HS-5 (cell line): Measurements from ENCODE around the gene HSPA6.
A peak's percentile ranks its signal among the peaks of the same experiment; 100 is the strongest.
"Not testable (repeated sequence)": the region's sequence is repeated elsewhere in the genome, so short reads cannot be mapped to it uniquely, and the experiment has no call there.

Experiments
- DNase-seq: peaks from one replicate; pipeline ENCODE4 v3.0.0-alpha.2; 2012; ENCODE audit warnings: low read depth

The HSPA6 gene

DNA sequence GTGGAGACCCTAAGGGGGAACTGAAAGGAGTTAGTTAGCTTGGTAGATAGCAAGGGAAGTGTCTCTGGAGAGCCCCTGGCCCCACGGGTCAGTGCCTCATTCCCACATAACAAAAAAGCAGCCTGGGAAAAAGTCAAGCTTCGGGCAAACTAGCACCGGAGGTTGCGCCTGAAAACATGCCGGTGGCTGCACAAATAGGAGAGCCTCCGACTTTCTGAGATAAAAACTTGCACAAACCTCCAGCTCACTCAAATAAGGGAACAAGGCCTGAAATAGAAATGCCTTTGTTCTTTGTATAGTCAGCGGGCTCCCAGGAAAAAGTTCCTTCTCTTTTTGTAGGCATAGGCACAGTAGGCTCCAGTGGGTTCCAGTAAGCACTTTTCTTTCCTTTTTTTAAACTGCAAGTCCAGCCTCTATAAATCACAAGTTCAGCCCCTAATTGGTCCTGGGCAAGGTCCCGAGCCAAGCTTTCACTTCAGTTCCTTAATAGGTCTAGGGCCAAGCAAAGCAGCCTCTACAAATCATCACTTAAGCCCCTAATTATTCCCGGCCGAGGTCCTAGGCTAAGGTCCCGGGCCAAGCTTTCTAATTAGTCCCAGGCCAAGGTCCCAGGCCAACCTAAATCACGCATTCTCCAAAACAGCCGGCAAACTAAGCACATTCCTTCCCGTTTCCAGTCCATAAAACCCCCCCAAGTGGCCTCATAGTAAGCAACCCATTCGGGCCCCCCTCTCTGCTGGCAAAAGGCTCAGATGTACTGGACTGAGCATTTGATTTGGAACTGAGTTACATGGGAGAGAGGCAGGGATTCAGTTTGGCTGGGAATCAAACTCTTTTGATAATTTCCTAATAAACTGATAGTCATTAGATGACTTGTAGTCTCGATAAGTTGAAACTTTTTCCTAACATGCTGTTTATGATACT, 8.6 kb downstream of the HSPA6 start:
- DNase-seq: not testable (repeated sequence)

GRCh38 chr1:161537068-161537669, 12.8 kb downstream of the HSPA6 start:
- not testable (repeated sequence) for DNase-seq

GRCh38 chr1:161538925-161539479, 14.7 kb downstream of the HSPA6 start:
- not testable (repeated sequence) for DNase-seq

- peak; percentile 77 for DNase-seq
Observed at GRCh38 chr1:161539731-161540569, 15.6 kb downstream of the HSPA6 start.

GRCh38 chr1:161540570-161540960, 16.2 kb downstream of the HSPA6 start:
- DNase-seq: not testable (repeated sequence)

DNA sequence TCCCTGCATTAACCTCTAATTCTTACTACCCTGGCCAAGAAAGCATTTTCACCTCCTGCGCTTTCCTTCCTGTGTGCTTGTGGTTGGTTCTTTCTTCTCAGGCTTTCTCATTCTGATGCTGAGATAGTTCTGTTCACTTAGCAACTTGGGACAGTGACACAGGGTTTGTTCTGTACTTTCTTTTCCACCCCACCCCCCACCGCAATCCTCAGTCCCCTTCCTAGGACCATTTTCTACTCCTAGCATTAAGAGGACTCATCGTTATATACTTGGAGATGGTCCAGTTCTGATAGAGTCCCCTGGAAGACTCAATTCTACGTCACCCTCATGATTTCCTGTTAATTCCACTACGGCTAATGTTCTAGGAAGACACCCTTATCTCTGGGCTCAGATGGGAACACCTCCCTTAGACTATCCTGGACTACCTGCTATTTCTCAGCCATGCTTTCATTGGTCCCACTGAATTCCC, 17.8 kb downstream of the HSPA6 start:
- not testable (repeated sequence) for DNase-seq

- DNase-seq: not testable (repeated sequence)
Observed at GRCh38 chr1:161543125-161543524, 18.8 kb downstream of the HSPA6 start.

DNA sequence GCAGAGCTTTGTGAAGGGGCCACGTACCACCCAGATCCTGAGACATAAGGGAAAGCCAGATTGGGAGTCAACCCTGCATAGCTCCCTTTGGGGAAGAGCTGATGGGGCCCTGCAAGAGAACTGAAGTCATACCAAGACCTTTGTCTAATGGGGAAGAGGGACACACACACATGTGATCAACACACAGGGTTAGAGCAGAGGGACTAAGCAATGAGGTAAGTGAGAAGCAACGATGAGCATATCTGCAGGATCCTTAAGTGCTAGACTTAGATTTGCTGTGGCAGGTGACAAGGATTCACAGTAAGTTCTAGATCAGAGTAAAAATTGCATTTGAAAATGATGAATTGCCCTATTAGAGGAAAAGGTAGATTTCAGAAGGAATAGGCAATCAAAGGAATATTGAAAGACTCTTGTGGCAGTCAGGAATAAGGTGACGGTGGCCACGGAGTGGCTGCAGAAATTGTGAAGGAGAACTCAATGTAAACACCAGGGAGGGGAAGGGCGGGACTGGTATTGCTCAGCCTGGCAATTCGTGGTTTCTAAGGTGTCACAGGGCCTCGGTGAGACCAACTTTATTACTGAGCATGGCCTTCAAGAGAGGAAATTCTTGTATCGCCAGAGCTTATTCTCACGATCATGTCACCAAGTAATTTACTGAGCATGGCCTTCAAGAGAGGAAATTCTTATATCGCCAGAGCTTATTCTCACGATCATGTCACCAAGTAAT, 20.8 kb downstream of the HSPA6 start:
- not testable (repeated sequence) for DNase-seq

GRCh38 chr1:161547995-161548741, 23.8 kb downstream of the HSPA6 start:
- not testable (repeated sequence) for DNase-seq

DNA sequence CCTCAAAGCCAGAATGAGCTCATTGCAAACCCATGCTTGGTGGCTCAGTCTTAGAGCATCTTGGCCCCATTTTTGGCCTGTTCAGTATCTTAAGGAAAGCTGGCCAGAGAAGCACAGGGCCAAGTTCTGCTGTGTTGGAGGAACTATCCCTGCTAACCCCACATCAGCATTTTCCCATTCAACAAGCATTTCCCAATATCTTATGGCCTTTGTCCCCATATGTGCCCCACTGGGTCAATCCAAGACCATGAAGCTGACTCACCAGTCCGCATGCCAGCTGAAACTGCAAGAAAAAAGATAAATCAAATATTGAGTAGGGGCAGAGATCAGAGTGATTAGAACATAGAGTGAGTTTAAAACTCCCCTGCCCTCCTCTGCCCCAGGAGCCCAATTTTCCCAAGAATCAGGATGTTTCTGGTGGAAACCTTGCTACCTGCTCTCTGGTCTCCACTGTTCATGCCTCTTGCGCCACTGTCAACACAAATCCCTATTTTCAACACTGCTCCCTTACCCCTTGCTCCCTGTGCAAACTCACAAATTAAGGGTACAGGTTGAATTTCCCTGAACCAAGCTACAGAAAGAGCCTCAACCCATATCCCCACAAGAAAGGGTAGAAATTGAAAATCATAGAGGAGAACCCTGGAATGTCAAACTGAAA, 24.5 kb downstream of the HSPA6 start:
- not testable (repeated sequence) for DNase-seq

- DNase-seq: no peak
Observed at GRCh38 chr1:161549652-161550051, 25.3 kb downstream of the HSPA6 start, which contains the start of gene FCGR3A. TSS of gene FCGR3A (minus strand) at chr1:161549818. CDS start at chr1:161549736, 82 bp downstream.

DNA sequence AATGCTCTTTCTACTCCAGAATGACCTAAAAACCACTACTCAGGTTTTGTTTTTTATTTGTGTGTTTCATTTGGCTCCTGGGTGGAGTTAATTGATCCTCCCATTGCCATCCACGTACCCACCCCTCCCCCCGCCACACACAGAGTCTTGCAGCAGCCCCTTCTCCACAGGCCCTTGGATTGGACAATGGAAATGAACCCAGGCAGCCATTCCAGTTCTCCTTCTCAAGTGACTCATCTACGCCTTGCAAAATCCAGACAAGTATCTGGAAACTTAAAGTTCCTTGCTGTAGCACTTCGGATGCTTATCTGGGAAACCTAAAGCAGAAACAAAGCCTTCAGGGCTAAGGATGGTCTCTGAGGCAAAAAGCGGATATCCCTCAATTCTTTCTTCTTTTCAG, 26.6 kb downstream of the HSPA6 start:
- DNase-seq: not testable (repeated sequence)

DNA sequence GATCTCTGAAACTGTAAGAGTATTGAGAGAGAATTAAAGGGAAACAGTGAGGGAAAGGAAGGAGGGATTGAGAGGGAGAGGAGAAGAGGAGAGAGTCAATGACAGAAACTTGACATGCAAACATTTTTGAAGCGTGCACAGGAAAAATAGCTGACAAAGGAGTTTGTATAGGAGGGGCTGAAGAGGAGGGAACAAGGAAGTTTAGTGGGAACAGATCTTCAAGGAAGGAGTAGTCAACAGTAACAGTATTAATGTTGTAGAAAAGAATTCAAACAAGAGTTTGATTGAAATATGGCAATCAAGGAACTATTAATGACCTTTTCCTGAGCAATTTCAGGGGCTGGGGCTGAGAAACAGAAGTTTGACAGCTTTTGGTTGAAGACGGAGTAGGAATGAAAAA, 29.3 kb downstream of the HSPA6 start:
- DNase-seq: not testable (repeated sequence)

DNA sequence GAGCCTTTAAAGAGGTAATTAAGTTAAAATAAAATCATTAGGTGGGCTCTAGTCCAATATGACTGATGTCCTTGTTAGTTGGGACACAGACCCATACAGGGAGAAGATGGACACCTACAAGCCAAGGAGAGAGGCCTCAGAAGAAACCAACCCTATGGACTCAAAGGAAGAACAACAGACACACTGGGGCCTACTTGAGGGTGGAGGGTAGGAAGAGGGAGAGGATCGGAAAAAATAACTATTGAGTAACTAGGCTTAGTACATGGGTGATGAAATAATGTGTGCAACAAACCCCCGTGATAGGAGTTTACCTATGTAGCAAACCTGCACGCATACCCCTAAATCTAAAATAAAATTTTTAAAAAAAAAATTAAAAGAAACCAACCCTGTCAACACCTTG, 30.0 kb downstream of the HSPA6 start:
- not testable (repeated sequence) for DNase-seq

DNA sequence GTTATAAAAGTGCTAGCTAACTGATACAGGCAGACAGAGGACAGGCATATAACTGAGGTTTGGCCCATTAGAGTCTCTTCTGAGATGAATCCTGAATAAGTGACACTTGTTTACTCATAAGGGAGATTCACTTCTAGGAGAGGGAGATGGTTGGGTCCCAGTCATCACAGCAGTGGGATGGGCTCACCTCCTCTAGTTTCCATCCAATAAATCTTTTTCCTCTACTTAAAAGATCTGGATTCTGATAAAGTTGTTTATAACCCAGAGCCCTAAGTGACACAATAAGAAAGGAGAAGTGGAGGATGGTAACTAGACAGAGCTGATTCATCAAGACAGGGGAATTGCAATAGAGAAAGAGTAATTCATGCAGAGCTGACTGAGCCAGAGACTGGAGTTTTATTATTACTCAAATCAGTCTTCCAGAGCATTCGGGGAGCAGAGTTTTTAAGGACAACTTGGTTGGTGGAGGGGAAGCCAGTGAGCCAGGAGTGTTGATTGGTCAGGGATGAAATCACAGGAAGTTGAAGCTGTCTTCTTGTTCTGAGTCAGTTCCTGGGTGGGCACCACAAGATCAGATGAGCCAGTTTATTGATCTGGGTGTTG, 30.6 kb downstream of the HSPA6 start:
- not testable (repeated sequence) for DNase-seq

GRCh38 chr1:161556143-161556542, 31.8 kb downstream of the HSPA6 start:
- DNase-seq: not testable (repeated sequence)

GRCh38 chr1:161556990-161557389, 32.6 kb downstream of the HSPA6 start:
- DNase-seq: not testable (repeated sequence)

- DNase-seq: not testable (repeated sequence)
Observed at GRCh38 chr1:161557506-161558450, 33.4 kb downstream of the HSPA6 start.
